ENCODE measurements around the gene PCAT6. TPM values are rescaled to one million over a fixed set of nuclear protein-coding genes. Genes with fewer than 3 reads are reported as not detected.

PCAT6 gene
- total RNA-seq, 1 donor, result 0.72 TPM

DNA sequence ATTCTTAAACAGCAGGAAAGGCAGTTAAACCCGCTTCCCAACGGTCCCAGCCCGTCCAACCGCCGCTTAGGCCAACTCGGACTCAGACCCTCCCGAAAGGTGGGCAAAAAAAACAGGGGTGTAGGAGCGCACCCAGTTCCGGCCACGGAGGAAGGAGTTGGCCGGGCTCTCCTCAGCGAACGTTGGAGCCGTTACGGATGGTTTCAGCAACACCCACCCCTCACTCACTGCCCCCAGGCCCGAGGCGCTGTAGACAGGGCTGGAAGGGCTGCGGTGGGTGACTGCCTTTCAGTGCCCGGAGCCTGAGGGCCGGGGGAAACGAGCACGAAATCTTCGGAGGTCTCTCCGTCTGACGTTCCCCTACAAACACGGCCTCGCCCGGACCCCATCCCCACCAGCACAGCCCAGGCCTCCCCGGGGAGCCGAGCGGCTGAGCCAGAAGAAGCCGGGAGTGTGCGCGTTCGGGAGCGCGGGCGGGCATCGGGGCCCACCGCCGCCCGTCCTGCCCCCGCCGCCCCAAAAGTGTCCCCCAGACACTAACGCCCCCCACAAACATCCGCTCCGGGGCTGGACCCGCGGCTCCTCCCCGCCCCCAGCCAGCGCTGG lies 3.8 kb upstream of the PCAT6 start:
- Histone ChIP-seq H3K27me3 (ENCODE audit: insufficient read depth, low read length) (no peaks in the 10 kb centered on the region), H3K4me1 (ENCODE audit: insufficient read depth, low read length) (peaks cover 36% of the 10 kb centered on the region), H3K27ac (ENCODE audit: low read depth, low read length) (peak overlapping the region; percentile 71), H3K4me2 (ENCODE audit: insufficient read depth, low read length) (peak overlapping the region; percentile 89), H3K9me3 (ENCODE audit: low read depth, low read length) (no peaks in the 10 kb centered on the region), H3K36me3 (ENCODE audit: insufficient read depth, low read length) (no peaks in the 10 kb centered on the region), H3K4me3 (ENCODE audit: insufficient read depth, low read length) (peak overlapping the region; percentile 92), H2AFZ (ENCODE audit: low read length) (peak overlapping the region; percentile 56), H3K79me2 (ENCODE audit: insufficient read depth, low read length) (peaks cover 63% of the 10 kb centered on the region), H4K20me1 (ENCODE audit: insufficient read depth, low read length) (peaks cover 40% of the 10 kb centered on the region)
- TF ChIP-seq CTCF (IDR thresholded peaks at IDR 0.05; ENCODE audit: extremely low read depth, low read depth, low read length), result no peak
- peak; percentile 82 for DNase-seq (ENCODE audit: insufficient read length, low spot score, missing footprints)

DNA sequence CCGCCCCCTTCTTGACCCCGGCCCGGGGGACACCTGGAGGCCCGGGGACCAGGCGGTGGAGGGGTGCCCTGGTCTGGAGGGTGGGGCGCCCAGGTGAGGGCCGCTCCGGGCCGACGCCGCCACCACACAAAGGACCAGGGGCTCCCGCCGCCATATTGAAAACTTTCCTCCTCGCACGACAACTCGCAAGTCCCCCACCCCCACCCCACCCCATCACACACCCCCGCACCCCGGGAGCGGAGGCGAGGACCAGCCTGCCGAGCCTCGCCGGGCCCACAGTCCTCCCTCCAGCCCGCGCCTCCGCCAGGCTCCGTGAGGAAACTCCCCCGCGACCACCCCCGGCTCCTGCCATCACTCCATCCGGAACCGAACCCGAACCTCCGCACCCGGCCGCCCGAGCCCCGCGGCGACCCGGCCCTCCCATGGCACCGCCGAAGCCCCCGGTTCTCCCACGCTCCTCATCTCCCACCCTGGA lies 3.3 kb upstream of the PCAT6 start:
- Histone ChIP-seq H3K79me2 (ENCODE audit: insufficient read depth, low read length) (peaks cover 58% of the 10 kb centered on the region), H3K4me1 (ENCODE audit: insufficient read depth, low read length) (peaks cover 38% of the 10 kb centered on the region), H3K27ac (ENCODE audit: low read depth, low read length) (peak overlapping the region; percentile 71), H3K4me3 (ENCODE audit: insufficient read depth, low read length) (peak overlapping the region; percentile 92), H2AFZ (ENCODE audit: low read length) (peak overlapping the region; percentile 62), H3K9me3 (ENCODE audit: low read depth, low read length) (no peaks in the 10 kb centered on the region), H4K20me1 (ENCODE audit: insufficient read depth, low read length) (peaks cover 36% of the 10 kb centered on the region), H3K36me3 (ENCODE audit: insufficient read depth, low read length) (no peaks in the 10 kb centered on the region), H3K4me2 (ENCODE audit: insufficient read depth, low read length) (peak overlapping the region; percentile 89), H3K27me3 (ENCODE audit: insufficient read depth, low read length) (no peaks in the 10 kb centered on the region)
- DNase-seq (ENCODE audit: insufficient read length, low spot score, missing footprints), result peak; percentile 95
- no peak for TF ChIP-seq CTCF (IDR thresholded peaks at IDR 0.05; ENCODE audit: extremely low read depth, low read depth, low read length)

GRCh38 chr1:202807926-202808757 lies 2.6 kb upstream of the PCAT6 start, which contains the start of gene KDM5B:
Gene KDM5B, minus strand, starts transcription at chr1:202808421. Its CDS starts 116 bp downstream, at chr1:202808305.
- peak; percentile 95 for DNase-seq (ENCODE audit: insufficient read length, low spot score, missing footprints)
- peaks cover 29% of the 10 kb centered on the region for H4K20me1 ChIP-seq (ENCODE audit: insufficient read depth, low read length)
- peak within 1 kb of the TSS; percentile 71 for H3K27ac ChIP-seq (ENCODE audit: low read depth, low read length)
- H3K9me3 ChIP-seq (ENCODE audit: low read depth, low read length), result no peaks in the 10 kb centered on the region
- H3K4me1 ChIP-seq (ENCODE audit: insufficient read depth, low read length), result peaks cover 33% of the 10 kb centered on the region
- no peak for TF ChIP-seq CTCF (IDR thresholded peaks at IDR 0.05; ENCODE audit: extremely low read depth, low read depth, low read length)
- peak within 1 kb of the TSS; percentile 89 for H3K4me2 ChIP-seq (ENCODE audit: insufficient read depth, low read length)
- H2AFZ ChIP-seq (ENCODE audit: low read length), result peak within 1 kb of the TSS; percentile 69
- H3K4me3 ChIP-seq (ENCODE audit: insufficient read depth, low read length), result peak within 1 kb of the TSS; percentile 92
- H3K36me3 ChIP-seq (ENCODE audit: insufficient read depth, low read length), result no peaks in the 10 kb centered on the region
- H3K27me3 ChIP-seq (ENCODE audit: insufficient read depth, low read length), result no peaks in the 10 kb centered on the region
- peaks cover 51% of the 10 kb centered on the region for H3K79me2 ChIP-seq (ENCODE audit: insufficient read depth, low read length)

All from osteoblast (primary cell).